Adipocyte (in vitro differentiated cells): ENCODE data around the gene EGLN2.
"Not testable (repeated sequence)": the region's sequence is repeated elsewhere in the genome, so short reads cannot be mapped to it uniquely, and the experiment has no call there.

Source experiments
- DNase-seq: peaks from one replicate; pipeline ENCODE4 v3.0.0-alpha.2; 2015; ENCODE audit warnings: low read depth
- H3K27me3 ChIP-seq: replicated peaks from 2 replicates; pipeline ENCODE4 v1.7.0; 2013; ENCODE audit warnings: mild to moderate bottlenecking, low read length, moderate library complexity; ENCODE audit not compliant: control insufficient read depth, insufficient read depth
- H3K36me3 ChIP-seq: 2 replicates; pipeline ENCODE4 v1.7.0; 2013; ENCODE audit warnings: low read length, mild to moderate bottlenecking, moderate library complexity; ENCODE audit not compliant: control insufficient read depth, insufficient read depth, severe bottlenecking
- H3K4me1 ChIP-seq: 2 replicates; pipeline ENCODE4 v1.7.0; 2013; ENCODE audit warnings: mild to moderate bottlenecking, low read length, moderate library complexity; ENCODE audit not compliant: control insufficient read depth, insufficient read depth
- H3K4me3 ChIP-seq: 2 replicates; pipeline ENCODE4 v1.7.0; 2013; ENCODE audit warnings: mild to moderate bottlenecking, low read length, moderate library complexity
- H3K9ac ChIP-seq: 2 replicates; pipeline ENCODE4 v1.7.0; 2013; ENCODE audit warnings: mild to moderate bottlenecking, low read length, moderate library complexity
- H3K9me3 ChIP-seq: 2 replicates; pipeline ENCODE4 v1.7.0; 2013; ENCODE audit warnings: mild to moderate bottlenecking, low read length, moderate library complexity; ENCODE audit not compliant: control insufficient read depth

The EGLN2 gene

DNA sequence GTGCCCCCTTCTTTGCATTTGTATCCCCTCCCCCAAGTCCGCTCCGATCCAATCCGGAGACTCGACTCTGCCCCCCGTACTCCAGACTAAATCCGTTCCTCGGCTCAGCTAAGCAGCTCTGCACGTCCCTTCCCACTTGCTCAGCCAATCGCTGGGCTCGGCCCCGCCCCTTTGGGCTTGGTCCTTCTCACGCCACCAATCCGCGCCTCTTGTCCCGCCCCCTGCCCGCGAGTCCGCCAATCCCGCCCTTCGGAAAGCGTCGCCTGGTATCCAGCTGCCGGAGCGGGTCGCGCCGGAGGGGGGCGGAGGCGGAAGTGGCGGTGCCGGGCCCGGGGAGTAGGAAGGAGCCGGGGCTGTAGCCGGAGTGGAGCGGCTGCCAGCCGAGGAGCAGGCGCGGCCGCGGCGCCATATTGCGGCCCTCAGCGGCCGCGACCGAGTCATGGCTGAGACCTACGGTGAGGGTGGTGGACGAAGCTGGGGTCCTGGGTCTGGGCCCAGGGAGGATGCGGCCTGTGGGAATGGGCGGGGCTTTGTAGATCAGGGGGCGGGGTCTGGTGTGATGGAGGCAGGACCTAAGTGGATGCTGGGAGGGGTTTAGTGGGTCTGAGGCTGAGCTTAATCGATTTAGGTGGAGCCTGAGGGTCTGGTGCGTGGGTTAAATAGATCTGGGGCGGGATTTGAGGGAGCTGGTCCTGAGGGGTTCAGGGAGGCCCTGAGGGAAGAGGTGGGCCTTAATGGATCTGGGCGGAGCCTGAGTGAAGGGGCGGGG, 20.9 kb upstream of the EGLN2 start, which contains the start of gene RAB4B:
TSS of gene RAB4B (plus strand) at position 311 of the 769 bp plus-strand sequence. CDS start at position 440, 129 bp downstream.
- Histone ChIP-seq H3K4me1 (peaks cover 11% of the 10 kb centered on the region), H3K36me3 (no peaks in the 10 kb centered on the region), H3K9ac (peak within 1 kb of the TSS; percentile 89), H3K27me3 (no peaks in the 10 kb centered on the region), H3K9me3 (no peaks in the 10 kb centered on the region), H3K4me3 (peak within 1 kb of the TSS; percentile 85)
- peak; percentile 100 for DNase-seq

DNA sequence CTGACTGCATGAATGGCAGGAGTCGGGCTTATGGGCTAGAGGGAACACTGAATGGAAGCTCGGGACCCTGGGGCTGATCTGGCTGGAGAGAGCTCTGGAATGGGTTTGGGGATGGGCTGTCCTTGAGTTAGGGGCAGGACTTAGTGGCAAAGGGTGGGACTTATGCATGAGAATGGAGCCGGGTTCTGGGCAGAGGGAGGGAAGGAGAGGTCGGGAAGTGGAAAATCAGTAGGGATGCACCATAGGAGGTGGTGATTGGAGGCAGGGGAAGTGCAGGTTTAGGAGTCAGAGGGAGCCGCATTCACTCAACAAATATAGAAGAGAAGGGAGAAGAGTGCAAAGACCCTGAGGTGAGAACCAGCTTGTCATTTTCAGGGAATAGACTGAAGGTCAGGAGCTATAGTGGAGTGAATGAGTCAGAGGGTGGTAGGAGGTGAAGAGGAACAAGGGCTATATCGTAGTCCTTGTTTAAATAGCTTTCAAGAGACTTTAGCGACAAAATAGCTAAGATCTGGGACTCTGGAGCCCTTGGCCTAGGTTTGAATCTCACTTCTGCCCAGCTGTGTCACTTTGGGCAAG, 20.2 kb upstream of the EGLN2 start:
- Histone ChIP-seq H3K4me3 (peak overlapping the region; percentile 85), H3K27me3 (no peaks in the 10 kb centered on the region), H3K36me3 (no peaks in the 10 kb centered on the region), H3K4me1 (peaks cover 11% of the 10 kb centered on the region), H3K9ac (peak overlapping the region; percentile 89), H3K9me3 (no peaks in the 10 kb centered on the region)
- peak; percentile 51 for DNase-seq

DNA sequence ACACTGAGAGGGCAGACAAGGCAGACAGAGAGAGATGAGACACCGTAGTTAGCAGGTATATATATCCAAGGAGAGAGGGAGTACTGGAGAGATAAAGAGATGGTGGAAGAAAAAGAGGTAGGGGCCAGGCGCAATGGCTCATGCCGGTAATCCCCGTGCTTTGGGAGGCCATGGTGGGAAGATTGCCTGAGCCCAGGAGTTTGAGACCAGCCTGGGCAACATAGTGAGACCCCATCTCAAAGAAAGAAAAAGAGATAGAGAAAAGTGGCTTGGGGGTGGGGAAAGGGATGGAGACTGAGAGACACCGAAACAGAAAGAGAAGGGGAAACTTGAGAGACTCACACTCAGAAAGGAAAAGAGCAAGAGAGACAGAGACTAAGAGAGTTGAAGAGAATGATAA, 18.4 kb upstream of the EGLN2 start:
- Histone ChIP-seq H3K36me3 (peaks cover 13% of the 10 kb centered on the region), H3K9me3 (no peaks in the 10 kb centered on the region), H3K9ac (no peak overlapping the region), H3K4me3 (no peak overlapping the region), H3K4me1 (peaks cover 11% of the 10 kb centered on the region), H3K27me3 (no peaks in the 10 kb centered on the region)
- DNase-seq = no peak

DNA sequence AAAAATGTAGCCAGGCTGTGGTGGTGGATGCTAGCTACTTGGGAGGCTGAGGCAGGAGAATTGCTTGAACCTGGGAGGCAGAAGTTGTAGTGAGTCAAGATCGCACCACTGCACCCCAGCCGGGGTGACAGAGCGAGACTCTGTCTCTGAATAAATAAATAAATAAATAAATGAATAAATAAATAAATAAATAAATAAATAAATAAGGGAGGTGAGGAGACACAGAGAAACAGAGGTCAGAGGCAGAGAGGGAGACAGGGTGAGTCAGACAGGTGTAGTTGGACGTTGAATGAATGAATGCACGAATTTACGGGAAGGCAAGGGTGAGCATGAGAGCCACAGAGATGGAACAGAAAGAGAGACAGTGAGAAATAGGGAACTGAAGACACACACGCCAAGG, 17.9 kb upstream of the EGLN2 start:
- Histone ChIP-seq H3K9me3 (no peaks in the 10 kb centered on the region), H3K9ac (no peak overlapping the region), H3K4me3 (no peak overlapping the region), H3K27me3 (no peaks in the 10 kb centered on the region), H3K4me1 (peaks cover 11% of the 10 kb centered on the region), H3K36me3 (peaks cover 13% of the 10 kb centered on the region)
- DNase-seq = no peak

DNA sequence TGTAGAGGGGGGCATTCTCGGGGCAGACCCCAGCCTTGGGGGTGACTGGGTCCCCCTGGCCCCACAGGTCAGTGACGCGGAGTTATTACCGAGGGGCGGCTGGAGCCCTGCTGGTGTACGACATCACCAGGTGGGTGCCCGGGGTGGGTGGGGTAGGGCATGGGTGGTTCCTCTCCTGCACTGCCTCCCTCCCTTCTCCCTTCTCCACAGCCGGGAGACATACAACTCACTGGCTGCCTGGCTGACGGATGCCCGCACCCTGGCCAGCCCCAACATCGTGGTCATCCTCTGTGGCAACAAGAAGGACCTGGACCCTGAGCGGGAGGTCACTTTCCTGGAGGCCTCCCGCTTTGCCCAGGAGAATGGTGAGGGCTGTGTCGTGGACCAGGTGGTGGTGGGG, 15.3 kb upstream of the EGLN2 start:
- H3K9ac ChIP-seq = no peak overlapping the region
- peaks cover 6% of the 10 kb centered on the region for H3K4me1 ChIP-seq
- no peak overlapping the region for H3K4me3 ChIP-seq
- peaks cover 13% of the 10 kb centered on the region for H3K36me3 ChIP-seq
- H3K27me3 ChIP-seq = no peaks in the 10 kb centered on the region
- no peaks in the 10 kb centered on the region for H3K9me3 ChIP-seq
- DNase-seq = no peak

DNA sequence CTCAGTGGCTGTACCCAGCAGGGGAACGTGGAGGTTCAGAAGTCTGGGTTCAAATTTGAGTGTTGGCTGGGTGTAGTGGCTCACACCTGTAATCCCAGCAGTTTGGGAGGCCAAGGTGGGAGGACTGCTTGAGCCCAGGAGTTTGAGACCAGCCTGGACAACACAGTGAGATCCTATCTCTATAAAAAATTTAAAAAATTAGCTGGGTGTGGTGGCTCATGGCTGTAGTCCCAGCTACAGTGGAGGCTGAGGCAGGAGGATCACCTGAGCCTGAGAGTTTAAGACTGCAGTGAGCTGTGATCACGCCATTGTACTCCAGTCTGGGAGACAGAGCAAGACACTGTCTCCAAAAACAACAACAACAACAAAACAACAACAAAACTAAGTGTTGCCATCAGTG, 14.8 kb upstream of the EGLN2 start:
- not testable (repeated sequence) for H3K4me3 ChIP-seq, H3K9ac ChIP-seq, DNase-seq, H3K9me3 ChIP-seq, H3K27me3 ChIP-seq, H3K4me1 ChIP-seq
- H3K36me3 ChIP-seq = peaks cover 13% of the 10 kb centered on the region

DNA sequence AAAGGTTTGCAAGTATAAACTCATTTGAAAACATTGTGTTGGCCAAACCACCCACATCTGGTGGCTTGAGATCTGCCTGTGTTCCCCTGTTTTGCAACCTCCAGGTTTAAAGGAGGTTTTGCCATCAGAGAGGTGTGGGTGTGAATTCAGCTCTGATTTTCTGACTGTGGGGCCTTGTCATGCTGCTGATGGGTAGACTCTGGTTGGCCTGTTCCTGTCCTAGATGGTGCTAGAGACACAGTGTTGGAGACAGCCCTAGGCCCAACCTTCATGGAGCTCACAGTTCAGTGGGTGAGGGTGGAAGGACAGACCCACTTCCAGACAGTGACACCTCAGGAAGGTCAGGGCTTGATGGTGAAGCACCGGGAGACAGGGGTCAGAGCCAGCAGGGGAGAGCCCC, 13.5 kb upstream of the EGLN2 start:
- Histone ChIP-seq H3K4me3 (no peak overlapping the region), H3K4me1 (no peaks in the 10 kb centered on the region), H3K9ac (no peak overlapping the region), H3K9me3 (no peaks in the 10 kb centered on the region), H3K36me3 (peaks cover 16% of the 10 kb centered on the region), H3K27me3 (no peaks in the 10 kb centered on the region)
- no peak for DNase-seq

DNA sequence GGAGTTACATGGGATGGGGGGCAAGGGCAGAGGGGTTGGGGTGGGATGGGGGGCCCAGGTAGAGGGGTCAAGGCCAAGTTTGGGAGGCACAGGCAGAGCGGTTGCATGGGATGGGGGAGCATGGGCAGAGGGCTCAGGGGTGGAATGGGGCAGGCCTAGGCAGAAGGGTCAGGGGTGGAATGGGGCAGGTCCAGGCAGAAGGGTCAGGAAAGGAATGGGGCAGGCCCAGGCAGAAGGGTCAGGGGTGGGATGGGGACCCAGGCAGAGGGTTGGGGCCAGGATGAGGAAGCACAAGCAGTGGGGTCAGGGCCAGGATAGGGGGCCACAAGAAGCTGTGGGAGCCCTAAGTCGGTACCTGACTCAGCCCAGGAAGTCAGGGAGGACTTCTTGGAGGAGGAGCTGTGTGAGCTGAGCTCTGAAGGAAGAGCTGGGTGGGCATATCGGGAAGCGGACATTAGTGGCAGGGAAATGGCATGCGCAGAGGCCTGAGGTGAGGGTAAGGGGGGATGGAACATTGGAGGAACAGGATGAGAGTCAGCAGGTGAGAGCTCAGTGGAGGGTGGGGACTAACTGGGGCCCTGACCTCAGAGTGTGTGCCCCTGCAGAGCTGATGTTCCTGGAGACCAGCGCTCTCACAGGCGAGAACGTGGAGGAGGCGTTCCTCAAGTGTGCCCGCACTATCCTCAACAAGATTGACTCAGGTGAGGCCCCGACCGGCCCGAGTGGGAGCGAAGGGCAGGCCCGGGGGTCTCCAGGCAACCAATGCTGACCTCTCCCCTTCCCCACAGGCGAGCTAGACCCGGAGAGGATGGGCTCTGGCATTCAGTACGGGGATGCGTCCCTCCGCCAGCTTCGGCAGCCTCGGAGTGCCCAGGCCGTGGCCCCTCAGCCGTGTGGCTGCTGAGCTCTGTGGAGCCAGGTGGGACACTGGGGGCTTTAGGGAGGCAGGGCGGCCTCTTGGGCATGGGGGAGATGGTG, 12.6 kb upstream of the EGLN2 start:
- H3K9ac ChIP-seq = no peak overlapping the region
- no peak overlapping the region for H3K4me3 ChIP-seq
- H3K36me3 ChIP-seq = peaks cover 16% of the 10 kb centered on the region
- peaks cover 3% of the 10 kb centered on the region for H3K4me1 ChIP-seq
- H3K9me3 ChIP-seq = no peaks in the 10 kb centered on the region
- H3K27me3 ChIP-seq = no peaks in the 10 kb centered on the region
- DNase-seq = no peak

DNA sequence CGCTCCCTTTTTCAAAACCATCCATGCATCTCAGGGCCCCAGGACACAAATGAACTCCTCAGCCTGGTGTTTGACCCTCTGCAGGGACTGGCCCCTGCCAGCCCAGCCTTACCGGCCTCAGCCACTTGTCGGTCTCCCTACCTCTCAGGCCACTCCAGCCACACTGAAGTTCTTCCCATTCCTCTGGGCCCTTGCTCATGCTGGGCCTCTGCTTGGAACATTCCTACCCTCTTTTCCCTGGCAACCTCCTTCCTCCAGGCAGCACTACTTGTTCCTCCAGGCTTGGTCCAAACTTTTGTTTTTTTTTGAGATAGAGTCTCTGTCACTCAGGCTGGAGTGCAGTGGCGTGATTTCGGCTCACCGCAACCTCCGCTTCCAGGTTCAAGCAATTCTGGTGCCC, 7.6 kb upstream of the EGLN2 start:
- Histone ChIP-seq H3K9ac (peak overlapping the region; percentile 40), H3K9me3 (no peaks in the 10 kb centered on the region)
- peak; percentile 40 for DNase-seq

DNA sequence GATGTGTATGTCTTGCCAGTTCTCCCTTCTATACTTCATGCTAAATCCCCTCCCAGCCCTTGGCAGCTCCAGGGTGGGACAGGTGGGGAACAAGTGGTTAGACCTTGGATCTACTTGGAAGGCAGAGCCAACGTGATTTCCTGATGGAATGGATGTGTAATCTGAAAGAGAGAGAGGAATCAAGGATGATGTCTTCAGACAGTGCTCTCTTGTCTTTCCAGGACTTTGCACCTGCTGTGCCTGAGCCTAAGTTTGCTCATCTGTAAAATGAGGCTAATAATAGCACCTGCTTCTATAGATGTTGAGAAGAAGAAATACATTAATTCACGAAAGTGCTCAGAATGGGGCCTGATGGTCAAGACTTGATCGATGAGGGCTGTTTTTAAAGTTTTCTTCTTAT, 7.0 kb upstream of the EGLN2 start:
- no peak for DNase-seq
- H3K4me3 ChIP-seq = peak overlapping the region; percentile 16
- H3K4me1 ChIP-seq = peaks cover 17% of the 10 kb centered on the region
- H3K27me3 ChIP-seq = no peaks in the 10 kb centered on the region
- H3K9me3 ChIP-seq = no peaks in the 10 kb centered on the region
- H3K36me3 ChIP-seq = peaks cover 3% of the 10 kb centered on the region
- peak overlapping the region; percentile 51 for H3K9ac ChIP-seq

More for the DNA sequence above, 7.6 kb upstream of the EGLN2 start:
- H3K4me1 ChIP-seq = peaks cover 17% of the 10 kb centered on the region
- peaks cover 3% of the 10 kb centered on the region for H3K36me3 ChIP-seq
- no peaks in the 10 kb centered on the region for H3K27me3 ChIP-seq
- no peak overlapping the region for H3K4me3 ChIP-seq
